Kidney epithelial cell (primary cell): Measurements from ENCODE around the gene SOX14. TPM values are rescaled to one million over a fixed set of nuclear protein-coding genes. Genes with fewer than 3 reads are reported as not detected.
A peak's percentile ranks its signal among the peaks of the same experiment; 100 is the strongest.

ENCODE experiments used
- DNase-seq: peaks from one replicate; pipeline ENCODE4 v3.0.0-alpha.2; 2010; ENCODE audit warnings: low read depth
- H3K27me3 ChIP-seq: 2 replicates; pipeline ENCODE4 v1.6.0; 2011; ENCODE audit warnings: low read length; ENCODE audit not compliant: control insufficient read depth, insufficient read depth
- H3K36me3 ChIP-seq: 2 replicates; pipeline ENCODE4 v1.5.1; 2011; ENCODE audit warnings: low read length; ENCODE audit not compliant: control insufficient read depth, insufficient read depth
- H3K4me3 ChIP-seq: 2 replicates; pipeline ENCODE4 v1.5.1; 2011; ENCODE audit warnings: low read depth, mild to moderate bottlenecking, control low read depth, low read length
- CTCF ChIP-seq: IDR thresholded peaks from 2 replicates; pipeline ENCODE4 v1.5.1; 2011; ENCODE audit warnings: mild to moderate bottlenecking, moderate library complexity, low read length, control low read depth, inconsistent platforms; ENCODE audit not compliant: insufficient read depth, poor library complexity, severe bottlenecking
- total RNA-seq: library from RNA; depleted of rRNA; stranded (reverse); fragments of >200 nt; gene quantifications from 2 replicates; pipeline ENCODE4 v1.2.3, GENCODE V29; 2015

SOX14 gene
- total RNA-seq, 1 donor from 2014 or later, result not detected

GRCh38 chr3:137787529-137787928, 23.4 kb downstream of the SOX14 start:
- H3K4me3 ChIP-seq, result no peak overlapping the region
- H3K27me3 ChIP-seq, result peaks cover 2% of the 10 kb centered on the region
- H3K36me3 ChIP-seq, result no peaks in the 10 kb centered on the region
- no peak for DNase-seq
- TF ChIP-seq CTCF, result no peak

GRCh38 chr3:137789236-137789635, 25.1 kb downstream of the SOX14 start:
- no peak overlapping the region for H3K4me3 ChIP-seq
- no peak for DNase-seq
- no peaks in the 10 kb centered on the region for H3K36me3 ChIP-seq
- TF ChIP-seq CTCF, result no peak
- peaks cover 2% of the 10 kb centered on the region for H3K27me3 ChIP-seq

- H3K27me3 ChIP-seq, result no peaks in the 10 kb centered on the region
- DNase-seq, result no peak
- TF ChIP-seq CTCF, result peak; percentile 50
- no peak overlapping the region for H3K4me3 ChIP-seq
- no peaks in the 10 kb centered on the region for H3K36me3 ChIP-seq
Measured at GRCh38 chr3:137792626-137793271, 28.6 kb downstream of the SOX14 start.

- no peaks in the 10 kb centered on the region for H3K27me3 ChIP-seq
- TF ChIP-seq CTCF, result no peak
- H3K36me3 ChIP-seq, result no peaks in the 10 kb centered on the region
Measured at GRCh38 chr3:137796993-137797392, 32.9 kb downstream of the SOX14 start.

GRCh38 chr3:137803215-137803614, 39.1 kb downstream of the SOX14 start:
- TF ChIP-seq CTCF, result no peak
- no peaks in the 10 kb centered on the region for H3K27me3 ChIP-seq
- no peaks in the 10 kb centered on the region for H3K36me3 ChIP-seq
- no peak overlapping the region for H3K4me3 ChIP-seq
- DNase-seq, result no peak

More at GRCh38 chr3:137796993-137797392, 32.9 kb downstream of the SOX14 start:
- H3K4me3 ChIP-seq, result no peak overlapping the region
- DNase-seq, result no peak

GRCh38 chr3:137807998-137808397, 43.9 kb downstream of the SOX14 start:
- Histone ChIP-seq H3K4me3 (no peak overlapping the region), H3K36me3 (no peaks in the 10 kb centered on the region), H3K27me3 (no peaks in the 10 kb centered on the region)
- DNase-seq, result no peak
- no peak for TF ChIP-seq CTCF
